Right lobe of liver (tissue), 6 donors: Measurements from ENCODE around the gene CRISPLD2. TPM values are rescaled to one million over a fixed set of nuclear protein-coding genes. Genes with fewer than 3 reads are reported as not detected.

ENCODE experiments used
- ATAC-seq, 4 donors: fragments of 200-7000 bp; cut with Tn5 transposase; one replicate each; pipeline ENCODE4 v1.9.1; 2020; ENCODE audit warnings: mild to moderate bottlenecking in 4 of 4, moderate library complexity in 4 of 4
- DNase-seq, 3 donors: peaks; one replicate each; pipeline ENCODE4 v3.0.0-alpha.2; 2020
- H3K27ac ChIP-seq, 3 donors: fragments of 200-600 bp; one replicate each; pipeline ENCODE4 v1.8.0; 2022
- H3K27me3 ChIP-seq, 2 donors: fragments of 200-600 bp; one replicate each; pipeline ENCODE4 v1.8.0; 2022
- H3K36me3 ChIP-seq, 4 donors: fragments of 200-600 bp; sonication (generic) in 1 of 4; one replicate each; pipeline versions ENCODE4 v1.5.1 to v1.8.0; 2017 to 2022; ENCODE audit warnings: control low read depth in 1 of 4
- H3K4me1 ChIP-seq, 4 donors: fragments of 200-600 bp; sonication (generic) in 1 of 4; one replicate each; pipeline versions ENCODE4 v1.5.1 to v1.8.0; 2017 to 2022; ENCODE audit warnings: control low read depth in 1 of 4
- H3K4me3 ChIP-seq, 3 donors: fragments of 200-600 bp; one replicate each; pipeline ENCODE4 v1.8.0; 2022
- H3K9me3 ChIP-seq, 4 donors: fragments of 200-600 bp; sonication (generic) in 1 of 4; one replicate each; pipeline versions ENCODE4 v1.5.1 to v1.8.0; 2017 to 2022; ENCODE audit warnings: control low read depth in 1 of 4
- POLR2A ChIP-seq: fragments of 450-650 bp; IDR thresholded peaks from one replicate; pipeline ENCODE4 v1.6.1; 2017; ENCODE audit warnings: antibody characterized with exemption, mild to moderate bottlenecking
- WGBS: methylation state at CpG from one replicate; pipeline ENCODE4 v1.1.6; 2018; ENCODE audit warnings: low coverage, low lambda C conversion rate; ENCODE audit not compliant: insufficient coverage; ENCODE audit errors: missing lambda C conversion rate; 5-methylcytosine and 5-hydroxymethylcytosine counted together
- intact Hi-C, 2 donors: fragments of 100-400 bp; cut with DNase I; formaldehyde crosslinking; loops; one replicate each; pipeline versions ENCODE4 v1.11.2 to v1.14.1; 2022
- total RNA-seq, 6 experiments: library from RNA; depleted of rRNA in 2 of 6; stranded (reverse); fragments of >200 nt in 2 of 6; fragmentation: NEBNext Ultra II Directional in 3 of 6; extraction: Animal tissue kit (Norgen Biotek cat#: 25700) in 3 of 6; gene quantifications; one replicate each; pipeline versions ENCODE4 v1.1.0 to v1.2.4, GENCODE V29; 2016 to 2023
- TF ChIP-seq, protein P1 (sequence below), 4 donors: fragments of 200-600 bp in 3 of 4; fragments of 450-650 bp in 1 of 4; IDR thresholded peaks; one replicate each; pipeline versions ENCODE4 v1.5.1 to v1.8.0; 2016 to 2022; ENCODE audit warnings: antibody characterized with exemption in 4 of 4, mild to moderate bottlenecking in 2 of 4
- donor health status: DM: no; HTN: yes; CAD: no.
- donor health status: DM: no; HTN: no; CAD: no.
- donor health status: DM: no; HTN: no; CAD: no.
- donor health status: DM: no; HTN: yes; CAD: no.
- donor health status: DM: no; HTN: yes; CAD: no.

The CRISPLD2 gene
- total RNA-seq, 6 experiments from 2014 or later = 2.9 to 14.8 (median 8.9) TPM

DNA sequence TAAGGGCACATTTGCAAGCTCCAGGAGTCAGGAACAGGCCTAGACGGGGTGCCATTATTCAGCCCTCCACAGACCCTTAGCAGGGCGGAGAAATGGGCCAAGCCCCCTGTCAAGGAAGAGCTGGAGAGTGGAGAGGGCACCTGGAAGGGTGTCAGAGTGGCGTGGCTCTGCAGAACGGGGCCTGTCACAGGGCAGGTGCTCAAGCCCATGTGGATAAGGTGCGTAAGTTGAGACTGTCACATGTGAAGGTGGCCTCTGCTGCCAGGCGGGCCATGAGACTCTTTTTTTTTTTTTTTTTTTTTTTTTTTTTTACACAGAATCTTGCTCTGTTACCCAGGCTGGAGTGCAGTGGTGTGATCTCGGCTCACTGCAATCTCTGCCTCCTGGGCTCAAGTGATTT lies 12.0 kb upstream of the CRISPLD2 start:
- no peaks in the 10 kb centered on the region for H3K36me3 ChIP-seq
- no peaks in the 10 kb centered on the region for H3K9me3 ChIP-seq
- WGBS = 73% methylated on average over 3 of the region's 7 CpGs
- no peak overlapping the region for H3K4me3 ChIP-seq
- intact Hi-C loops = no loop called here
- DNase-seq (peak in 1 of 3 donors; percentile 13), ATAC-seq (no peak)
- no peaks in the 10 kb centered on the region for H3K4me1 ChIP-seq
- no peaks in the 10 kb centered on the region for H3K27me3 ChIP-seq
- no peak for TF ChIP-seq POLR2A
- TF ChIP-seq, protein P1, sequence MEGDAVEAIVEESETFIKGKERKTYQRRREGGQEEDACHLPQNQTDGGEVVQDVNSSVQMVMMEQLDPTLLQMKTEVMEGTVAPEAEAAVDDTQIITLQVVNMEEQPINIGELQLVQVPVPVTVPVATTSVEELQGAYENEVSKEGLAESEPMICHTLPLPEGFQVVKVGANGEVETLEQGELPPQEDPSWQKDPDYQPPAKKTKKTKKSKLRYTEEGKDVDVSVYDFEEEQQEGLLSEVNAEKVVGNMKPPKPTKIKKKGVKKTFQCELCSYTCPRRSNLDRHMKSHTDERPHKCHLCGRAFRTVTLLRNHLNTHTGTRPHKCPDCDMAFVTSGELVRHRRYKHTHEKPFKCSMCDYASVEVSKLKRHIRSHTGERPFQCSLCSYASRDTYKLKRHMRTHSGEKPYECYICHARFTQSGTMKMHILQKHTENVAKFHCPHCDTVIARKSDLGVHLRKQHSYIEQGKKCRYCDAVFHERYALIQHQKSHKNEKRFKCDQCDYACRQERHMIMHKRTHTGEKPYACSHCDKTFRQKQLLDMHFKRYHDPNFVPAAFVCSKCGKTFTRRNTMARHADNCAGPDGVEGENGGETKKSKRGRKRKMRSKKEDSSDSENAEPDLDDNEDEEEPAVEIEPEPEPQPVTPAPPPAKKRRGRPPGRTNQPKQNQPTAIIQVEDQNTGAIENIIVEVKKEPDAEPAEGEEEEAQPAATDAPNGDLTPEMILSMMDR (IDR thresholded peaks at IDR 0.05) = no peak
- H3K27ac ChIP-seq = no peak overlapping the region

DNA sequence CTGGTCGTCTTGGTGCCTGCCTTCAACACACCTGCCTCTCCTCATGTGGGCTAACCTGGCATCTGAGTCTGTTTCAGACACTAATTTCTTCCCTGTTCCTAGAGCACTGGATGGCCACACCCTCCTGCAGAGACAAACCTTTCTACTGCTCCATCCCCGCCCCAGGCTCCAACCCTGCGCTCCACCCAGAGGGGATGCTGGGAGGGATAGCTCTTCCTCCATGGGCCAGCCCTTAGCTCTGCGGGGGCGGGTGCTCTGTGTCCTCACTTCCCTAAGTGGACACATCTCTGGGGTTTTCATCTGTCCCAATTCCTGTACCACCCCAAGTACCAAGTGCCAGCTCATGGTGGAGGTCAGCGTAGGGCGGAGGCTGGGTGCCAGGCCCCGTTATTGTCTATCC lies 11.0 kb upstream of the CRISPLD2 start:
- Histone ChIP-seq H3K27me3 (no peaks in the 10 kb centered on the region), H3K4me1 (no peaks in the 10 kb centered on the region), H3K27ac (no peak overlapping the region), H3K9me3 (no peaks in the 10 kb centered on the region), H3K36me3 (no peaks in the 10 kb centered on the region), H3K4me3 (no peak overlapping the region)
- no peak for TF ChIP-seq POLR2A
- TF ChIP-seq, protein P1 (IDR thresholded peaks at IDR 0.05) = no peak
- DNase-seq (no peak), ATAC-seq (no peak)
- WGBS = 97% methylated on average over 4 of the region's 8 CpGs
- intact Hi-C loops = no loop called here

DNA sequence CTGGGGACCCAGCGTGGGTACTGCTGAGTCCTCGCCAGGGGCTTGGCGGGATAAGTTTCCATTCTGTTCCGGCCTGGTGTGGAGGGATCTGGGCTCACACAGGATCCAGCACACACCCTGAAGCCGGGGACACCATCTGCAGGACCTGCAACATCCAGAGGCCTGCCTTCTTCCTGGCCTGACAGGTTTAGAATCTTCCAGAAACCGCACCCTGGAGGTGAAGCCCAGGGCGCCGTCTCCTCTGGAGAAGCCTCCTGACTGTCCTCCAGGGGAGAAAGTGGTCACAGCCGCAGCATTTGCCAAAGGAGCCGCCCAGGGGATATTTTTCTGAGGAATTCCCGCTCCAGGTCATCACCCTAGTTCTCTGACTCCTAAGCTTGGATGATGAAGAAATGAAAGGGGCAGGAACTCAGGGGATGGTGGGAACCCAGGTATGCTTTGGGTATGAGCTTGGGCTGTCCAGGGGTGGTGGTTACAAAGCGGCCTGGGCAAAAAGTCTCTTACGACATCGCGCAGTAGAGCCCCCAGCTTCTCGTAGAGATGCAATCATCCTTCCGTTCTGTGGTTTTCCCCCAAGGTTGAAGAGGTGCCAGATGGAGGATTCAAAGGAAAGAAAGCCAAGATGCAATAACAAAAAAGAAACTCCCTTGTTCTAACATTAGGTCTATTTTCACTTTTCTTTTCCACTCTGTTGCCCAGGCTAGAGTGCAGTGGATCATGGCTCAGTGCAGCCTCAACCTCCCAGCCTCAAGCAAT lies 9.1 kb upstream of the CRISPLD2 start:
- intact Hi-C loops = no loop called here
- no peaks in the 10 kb centered on the region for H3K36me3 ChIP-seq
- no peak for ATAC-seq
- no peak for DNase-seq
- H3K27me3 ChIP-seq = no peaks in the 10 kb centered on the region
- no peaks in the 10 kb centered on the region for H3K9me3 ChIP-seq
- no peak for TF ChIP-seq POLR2A
- TF ChIP-seq, protein P1 (IDR thresholded peaks at IDR 0.05) = no peak
- WGBS = 69% methylated on average over 14 of the region's 17 CpGs
- no peak overlapping the region for H3K27ac ChIP-seq
- H3K4me3 ChIP-seq = no peak overlapping the region
- no peaks in the 10 kb centered on the region for H3K4me1 ChIP-seq

GRCh38 chr16:84811529-84811928 lies 8.3 kb upstream of the CRISPLD2 start:
- DNase-seq = no peak
- H3K27me3 ChIP-seq = no peaks in the 10 kb centered on the region
- no peak overlapping the region for H3K4me3 ChIP-seq
- TF ChIP-seq, protein P1 (IDR thresholded peaks at IDR 0.05) = no peak
- no peaks in the 10 kb centered on the region for H3K36me3 ChIP-seq
- H3K4me1 ChIP-seq = no peaks in the 10 kb centered on the region
- no peaks in the 10 kb centered on the region for H3K9me3 ChIP-seq
- intact Hi-C loops = no loop called here
- ATAC-seq = no peak
- H3K27ac ChIP-seq = no peak overlapping the region
- 92% methylated on average over 2 of the region's 2 CpGs for WGBS
